GM18909 (cell line): ENCODE data around the gene RASSF3.
"Not testable (repeated sequence)": the region's sequence is repeated elsewhere in the genome, so short reads cannot be mapped to it uniquely, and the experiment has no call there.

Source experiments
- ATAC-seq: cut with Tn5 transposase; IDR thresholded peaks from one replicate; pipeline ENCODE4 v1.9.1; 2021; ENCODE audit warnings: mild to moderate bottlenecking; ENCODE audit not compliant: unreplicated experiment, poor library complexity

RASSF3 gene

DNA sequence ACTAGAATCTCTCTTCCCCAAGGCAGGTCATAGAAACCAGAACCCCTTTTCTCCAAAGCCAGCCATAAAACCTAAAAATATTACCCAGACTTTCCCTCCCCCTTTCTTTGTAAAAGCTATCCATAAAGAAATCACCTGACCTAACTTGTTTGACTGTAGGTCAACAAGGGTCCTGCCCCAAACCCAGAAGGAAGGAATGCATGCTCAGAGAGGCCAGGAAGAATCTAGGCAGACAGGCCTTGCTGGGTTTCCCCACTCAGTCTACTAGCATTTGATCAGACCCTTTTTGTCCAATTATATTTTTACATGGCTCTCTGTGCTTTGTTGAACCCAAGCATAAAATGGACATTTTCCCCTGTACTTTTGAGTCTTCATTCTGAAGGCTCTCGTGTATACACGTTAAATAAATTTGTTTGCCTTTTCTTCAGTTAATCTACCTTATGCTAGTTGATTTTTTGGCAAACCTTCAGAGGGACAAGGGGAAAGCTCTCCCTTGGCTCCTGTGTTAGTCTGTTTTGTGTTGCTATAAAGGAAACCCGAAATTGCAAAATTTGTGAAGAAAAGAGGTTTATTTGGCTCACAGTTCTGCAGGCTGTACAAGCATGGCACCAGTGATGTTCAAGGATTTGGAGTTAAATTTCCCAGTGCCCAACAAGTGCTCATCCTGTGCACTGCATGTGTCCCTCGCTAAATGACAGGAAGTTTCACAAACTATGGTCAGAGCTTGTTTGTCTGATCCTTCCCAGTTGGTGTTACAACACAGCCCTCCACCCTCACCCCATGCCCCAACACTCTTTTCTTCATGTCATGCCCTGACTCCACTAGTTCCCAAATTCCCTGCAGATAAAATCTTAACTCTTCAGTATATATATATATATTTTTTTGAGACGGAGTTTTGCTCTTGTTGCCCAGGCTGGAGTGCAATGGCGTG, 14.2 kb upstream of the RASSF3 start:
- ATAC-seq = no peak

DNA sequence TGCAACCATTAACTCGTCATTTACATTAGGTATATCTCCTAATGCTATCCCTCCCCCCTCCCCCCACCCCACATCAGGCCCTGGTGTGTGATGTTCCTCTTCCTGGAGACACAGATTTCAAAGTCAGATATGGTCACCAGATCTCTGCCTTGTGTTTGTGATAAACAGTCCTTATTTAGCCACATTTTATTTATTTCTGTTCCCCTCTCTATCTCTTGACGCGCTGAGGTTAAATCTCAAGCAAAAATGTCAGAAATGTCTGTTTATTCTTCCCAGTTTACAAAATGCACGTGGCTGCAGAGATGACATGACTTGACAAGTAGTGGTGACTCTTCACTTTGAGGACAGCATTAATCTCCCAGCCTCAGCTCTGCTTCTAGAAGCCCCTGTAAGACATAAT, 11.5 kb upstream of the RASSF3 start:
- ATAC-seq = no peak

DNA sequence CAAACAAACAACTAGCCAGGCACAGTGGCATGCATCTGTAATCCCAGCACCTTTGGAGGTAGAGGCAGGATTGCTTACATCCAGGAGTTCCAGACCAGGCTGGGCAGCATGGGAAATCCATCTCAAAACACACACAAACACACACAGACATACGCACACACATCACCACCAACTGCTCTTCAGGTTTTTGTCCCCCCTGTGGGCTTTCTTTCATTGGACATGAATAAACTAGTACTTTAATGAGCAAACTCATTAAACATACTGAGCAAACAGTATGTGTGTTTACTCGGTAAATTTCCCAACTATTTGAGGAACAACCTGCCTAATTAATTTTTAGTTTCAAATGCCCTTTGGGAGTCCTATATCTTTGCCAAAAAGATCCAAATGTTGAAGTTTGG, 10.1 kb upstream of the RASSF3 start:
- no peak for ATAC-seq

DNA sequence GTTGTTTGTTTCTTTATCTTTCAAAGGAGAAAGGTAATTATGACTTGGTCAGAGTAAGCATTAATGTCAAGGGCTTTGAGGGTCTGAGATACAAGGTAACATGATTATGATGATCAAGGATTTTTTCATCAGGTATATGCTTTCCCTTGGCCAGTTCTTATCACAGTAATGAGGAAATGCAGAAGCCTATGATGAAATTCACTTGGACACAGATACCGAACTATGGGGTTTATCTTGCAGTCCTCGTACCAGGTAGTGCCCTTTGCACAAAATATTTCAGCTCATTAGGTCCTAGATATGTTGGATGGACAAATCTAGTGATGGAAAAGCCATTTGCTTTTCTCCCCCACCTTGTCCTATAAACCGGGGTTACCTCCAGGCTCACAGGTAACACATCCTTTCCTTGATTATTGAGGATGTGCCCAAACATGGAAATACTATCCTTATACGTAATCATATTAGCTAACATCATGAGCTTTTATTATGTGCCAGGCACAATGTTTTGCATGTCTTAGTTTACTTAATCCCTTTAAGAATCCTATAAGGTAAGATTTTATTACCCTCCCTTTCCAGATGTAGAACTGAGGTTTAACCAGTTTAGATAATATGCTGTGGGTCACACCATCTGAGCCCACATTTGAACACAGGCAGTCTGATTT, 7.0 kb upstream of the RASSF3 start:
- ATAC-seq = no peak

DNA sequence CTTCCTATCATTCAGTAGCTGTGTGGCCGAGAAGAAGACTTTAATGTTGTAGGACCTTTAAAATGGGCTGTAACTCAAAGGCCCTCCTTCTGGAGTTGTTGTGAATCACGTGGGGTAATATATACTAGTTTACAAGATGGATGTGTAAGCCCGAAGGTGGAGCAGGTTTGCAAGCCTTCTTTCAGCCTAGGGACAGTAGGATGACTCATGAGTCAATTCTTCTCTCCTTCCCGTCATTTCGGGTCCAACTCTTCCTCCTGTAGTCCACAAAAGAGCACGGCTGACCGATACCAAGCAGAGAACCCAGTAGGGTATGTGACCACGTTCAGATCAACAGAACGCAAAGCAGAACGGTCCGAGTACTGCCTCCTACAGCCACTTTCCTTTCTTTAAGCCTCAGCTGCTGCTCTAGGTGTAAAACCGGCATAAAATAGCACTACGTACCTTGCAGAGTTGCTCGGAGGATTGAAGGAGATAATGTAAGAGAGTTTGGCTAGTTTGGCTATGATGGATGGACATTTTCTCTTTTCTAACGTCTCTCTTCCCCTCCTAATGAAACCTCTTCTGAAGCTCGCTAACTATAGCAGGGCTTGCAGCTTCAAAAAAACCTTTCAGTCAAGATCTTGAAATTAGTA, 1.3 kb upstream of the RASSF3 start:
- ATAC-seq = peak; percentile 32

DNA sequence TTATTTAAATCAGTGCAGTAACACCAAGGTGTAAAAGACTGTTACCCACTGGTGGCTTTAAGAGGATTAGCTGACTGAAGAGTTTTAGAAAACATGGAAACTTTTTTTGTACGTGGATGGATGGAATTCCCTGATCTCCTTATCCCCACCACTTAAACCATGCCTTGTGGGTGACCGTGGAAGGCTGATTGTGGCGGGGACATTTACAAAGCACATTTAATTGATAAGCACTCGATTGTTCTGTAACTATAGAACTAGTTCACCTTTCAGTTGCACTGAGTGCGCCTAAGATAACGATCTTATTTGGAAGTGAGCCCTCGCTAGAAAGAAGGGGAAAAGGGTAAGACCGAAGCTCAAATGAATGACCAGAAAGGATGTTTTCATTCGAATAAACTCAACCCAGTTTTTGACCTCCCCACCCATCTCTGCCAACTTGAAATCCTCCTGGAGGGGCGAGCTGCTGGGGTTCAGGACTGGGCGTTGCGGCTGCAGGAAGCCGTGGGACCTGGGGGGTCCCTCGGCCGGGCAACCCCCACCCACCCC, 688 bp upstream of the RASSF3 start:
- ATAC-seq = no peak

DNA sequence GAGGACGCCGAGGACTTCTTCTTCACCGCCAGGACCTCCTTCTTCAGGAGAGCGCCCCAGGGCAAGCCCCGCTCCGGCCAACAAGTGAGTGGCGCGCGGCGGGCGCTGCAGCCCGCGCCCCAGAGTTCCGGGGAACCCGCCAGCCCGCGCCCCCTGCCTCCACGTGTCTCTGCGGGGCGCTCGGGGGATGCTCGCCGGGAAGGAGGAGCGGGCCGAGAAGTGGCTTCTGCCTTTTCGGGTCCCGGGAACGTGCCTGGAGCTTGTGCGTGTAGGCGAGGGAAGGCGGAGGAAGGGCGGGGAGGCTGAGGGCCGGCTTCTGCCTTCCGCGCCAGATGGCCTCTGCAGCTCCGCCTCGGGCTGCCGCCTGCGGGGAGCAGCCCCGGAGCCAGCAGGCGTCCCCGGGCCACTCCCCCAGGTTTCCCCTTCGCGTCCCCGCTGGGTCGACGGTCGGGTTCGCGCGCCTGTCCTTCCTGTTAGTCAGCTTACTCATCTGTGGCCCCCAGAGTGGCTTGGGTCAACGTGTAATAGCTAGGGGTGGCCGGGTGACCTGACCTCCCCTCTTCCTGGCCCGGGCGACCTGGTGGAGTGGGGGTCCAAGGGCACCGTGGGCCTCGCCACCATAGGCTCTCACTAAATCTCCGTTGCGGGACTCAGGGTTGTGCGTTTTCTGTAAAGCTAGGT, 505 bp downstream of the RASSF3 start:
- peak; percentile 49 for ATAC-seq

DNA sequence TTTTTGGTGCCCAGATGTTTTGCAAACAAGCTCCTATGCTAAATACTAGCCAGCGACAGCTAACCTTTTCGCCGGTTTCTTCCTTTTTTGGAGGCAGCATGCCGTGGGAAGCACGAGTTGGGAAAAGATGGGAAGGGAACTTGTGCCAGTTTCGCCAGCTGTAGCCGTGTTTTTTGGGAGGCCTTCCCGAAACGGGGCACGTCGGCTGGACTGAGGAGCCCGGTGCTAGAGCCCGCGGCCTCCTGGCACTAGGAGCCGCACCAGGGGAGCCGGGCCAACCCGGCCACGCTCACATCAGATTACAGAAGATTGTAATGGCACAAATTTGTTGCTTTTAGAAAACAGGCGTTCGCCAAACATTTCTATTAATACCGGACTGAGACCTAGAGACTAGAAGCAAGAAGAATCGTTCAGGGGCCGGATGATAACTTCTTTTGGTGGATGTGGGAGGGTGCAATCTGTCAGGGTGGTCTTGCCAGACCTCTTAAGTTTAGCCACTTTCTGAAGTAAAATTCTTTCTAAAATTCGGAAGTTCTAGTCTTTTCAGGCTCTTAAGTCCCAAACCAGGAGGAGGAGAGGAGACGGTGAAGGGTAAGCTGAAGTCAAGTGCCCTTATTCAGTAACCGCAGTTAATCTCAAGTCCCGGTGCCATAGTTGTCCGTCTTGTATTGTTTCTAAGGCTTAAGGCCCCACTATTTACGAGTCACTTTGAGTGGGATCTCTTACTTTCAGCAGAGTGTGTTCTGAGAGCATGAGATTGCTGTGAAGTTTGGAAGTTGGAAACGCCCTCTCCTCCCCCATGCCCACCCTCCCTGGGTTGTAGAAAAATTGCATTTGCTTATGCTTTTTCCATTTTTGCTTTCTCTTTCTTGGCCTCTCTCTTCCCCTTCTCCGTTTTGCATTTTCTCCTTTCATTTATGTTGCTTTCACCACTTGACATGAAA, 1.3 kb downstream of the RASSF3 start:
- no peak for ATAC-seq

DNA sequence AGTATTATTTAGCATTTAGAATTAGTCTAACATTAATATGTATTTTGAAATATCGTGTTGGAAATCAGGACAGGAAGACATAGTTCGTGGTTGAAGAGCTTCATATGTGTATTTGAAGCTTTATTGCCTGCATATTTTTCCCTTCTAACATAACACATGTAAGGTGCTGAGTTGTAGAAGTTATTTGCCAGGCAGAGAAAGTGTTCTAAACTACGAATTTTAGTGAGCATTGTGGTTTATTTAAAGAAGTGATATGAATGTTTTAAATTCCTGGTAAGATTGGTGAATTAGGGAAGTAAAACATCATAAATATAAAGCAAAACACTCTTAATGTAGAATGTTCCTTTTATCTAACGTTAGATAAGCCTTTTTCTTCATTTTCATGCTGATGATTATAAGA, 2.5 kb downstream of the RASSF3 start:
- ATAC-seq = no peak

DNA sequence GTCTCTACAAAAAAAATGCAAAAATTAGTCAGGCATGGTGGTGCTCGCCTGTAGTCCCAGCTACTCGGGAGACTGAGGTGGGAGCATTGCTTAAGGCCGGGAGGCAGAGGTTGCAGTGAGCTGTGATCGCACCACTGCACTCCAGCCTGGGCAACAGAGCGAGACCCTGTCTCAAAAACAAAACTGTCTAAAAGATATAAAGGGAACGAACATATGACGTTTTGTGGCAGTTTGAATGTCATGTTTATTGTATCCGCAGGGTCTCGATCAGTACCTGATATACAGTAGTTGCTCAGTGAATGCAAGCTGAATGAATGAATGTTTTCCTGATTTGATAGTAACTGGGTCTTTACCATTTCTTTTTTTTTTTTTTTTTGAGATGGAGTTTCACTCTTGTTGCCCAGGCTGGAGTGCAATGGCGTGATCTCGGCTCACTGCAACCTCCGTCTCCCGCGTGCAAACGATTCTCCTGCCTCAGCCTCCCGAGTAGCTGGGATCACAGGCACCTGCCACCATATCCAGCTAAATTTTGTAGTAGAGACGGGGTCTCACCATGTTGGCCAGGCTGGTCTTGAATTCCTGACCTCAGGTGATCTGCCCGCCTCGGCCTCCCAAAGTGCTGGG, 3.6 kb downstream of the RASSF3 start:
- not testable (repeated sequence) for ATAC-seq

DNA sequence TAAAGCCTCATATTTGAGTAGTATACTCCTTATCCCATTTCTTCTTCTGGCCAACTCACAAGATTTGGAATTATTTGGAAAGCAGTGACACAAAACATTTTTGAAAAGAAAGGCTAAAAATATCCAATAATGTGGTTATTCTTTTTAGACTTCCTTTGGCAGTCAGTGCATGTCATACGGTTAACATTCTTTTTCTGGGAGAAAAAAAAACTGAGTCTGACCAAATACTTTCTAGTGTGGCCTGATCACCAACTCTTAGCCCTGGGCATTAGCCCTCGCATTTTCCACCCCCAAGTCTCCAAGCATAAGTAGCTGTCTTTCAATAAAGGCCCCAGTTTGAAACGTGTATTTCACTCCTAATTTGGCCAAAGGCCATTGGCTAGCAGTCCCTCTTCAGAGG, 5.9 kb downstream of the RASSF3 start:
- ATAC-seq = no peak

DNA sequence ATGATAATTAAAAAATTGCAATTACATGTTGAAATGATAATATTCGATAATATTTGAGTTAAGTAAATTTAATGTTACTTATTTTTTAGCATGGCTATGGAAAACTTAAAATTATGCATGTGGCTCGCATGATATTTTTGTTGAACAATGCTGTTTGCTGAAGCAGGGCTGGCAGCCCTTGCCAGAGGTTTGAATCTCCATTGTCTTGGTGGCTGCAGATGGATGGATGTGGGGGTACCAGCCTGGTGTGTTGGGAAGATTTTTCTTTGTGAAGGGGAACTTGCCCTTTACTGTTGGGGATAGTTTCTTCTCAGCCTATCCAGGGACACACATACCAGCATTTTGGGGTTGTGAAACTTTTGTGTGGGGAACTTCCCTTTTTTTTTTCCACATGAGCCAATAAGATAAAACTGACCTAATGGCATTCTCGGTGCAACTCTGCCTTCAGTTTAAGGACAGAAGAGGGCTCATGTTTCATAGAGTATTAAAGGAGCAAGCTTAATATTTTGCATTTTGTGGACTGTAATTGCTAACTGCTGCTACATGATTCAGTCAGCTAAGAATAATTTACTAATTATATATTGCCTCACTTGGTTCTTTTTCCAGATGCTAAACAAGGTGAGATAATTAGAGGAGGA, 8.8 kb downstream of the RASSF3 start:
- ATAC-seq = peak; percentile 54

DNA sequence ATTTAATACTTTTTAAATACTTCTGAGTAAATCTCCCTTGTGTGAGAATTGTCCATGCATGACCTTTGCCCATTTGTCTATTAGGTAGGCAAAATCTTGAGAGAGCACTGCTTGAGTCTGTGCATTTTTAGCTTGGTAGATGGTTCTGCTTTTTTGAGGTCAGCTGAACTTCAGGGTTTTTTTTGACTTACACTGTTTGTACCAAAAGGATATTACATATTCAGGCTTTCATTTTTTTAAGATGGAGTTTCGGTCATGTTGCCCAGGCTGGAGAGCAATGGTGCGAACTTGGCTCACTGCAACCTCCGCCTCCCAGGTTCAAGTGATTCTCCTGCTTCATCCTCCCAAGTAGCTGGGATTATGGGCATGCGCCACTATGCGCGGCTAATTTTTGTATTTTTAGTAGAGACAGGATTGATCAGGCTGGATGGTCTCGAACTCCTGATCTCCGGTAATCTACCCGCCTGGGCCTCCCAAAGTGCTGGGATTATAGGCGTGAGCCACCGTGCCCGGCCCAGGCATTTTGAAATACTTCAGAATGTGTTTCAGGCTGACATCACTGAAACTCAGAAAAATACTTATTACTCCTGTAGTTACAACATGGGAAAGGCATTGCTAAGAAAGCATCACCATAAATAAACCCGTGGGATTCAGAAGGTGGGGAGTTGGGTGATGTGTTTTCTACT, 11.1 kb downstream of the RASSF3 start:
- ATAC-seq = peak; percentile 82

DNA sequence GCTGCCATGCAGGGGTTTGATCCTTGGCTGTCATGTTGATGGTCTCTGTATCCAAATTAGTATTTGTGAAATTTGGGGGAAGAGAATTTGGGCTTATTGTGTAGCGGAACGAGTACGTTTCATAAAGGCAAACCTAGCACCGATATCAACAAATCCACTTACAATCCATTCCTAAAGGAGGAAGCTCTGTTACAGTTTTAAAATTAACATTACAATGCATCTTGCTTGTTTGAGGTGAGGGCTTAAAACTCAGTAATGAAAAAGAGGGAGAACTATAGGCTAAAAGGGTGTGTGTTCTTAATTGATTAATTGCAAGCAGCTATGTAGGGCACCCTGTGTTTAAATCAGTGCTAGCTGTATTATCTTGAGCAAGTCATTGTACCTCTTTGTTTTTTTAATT, 13.7 kb downstream of the RASSF3 start:
- no peak for ATAC-seq

DNA sequence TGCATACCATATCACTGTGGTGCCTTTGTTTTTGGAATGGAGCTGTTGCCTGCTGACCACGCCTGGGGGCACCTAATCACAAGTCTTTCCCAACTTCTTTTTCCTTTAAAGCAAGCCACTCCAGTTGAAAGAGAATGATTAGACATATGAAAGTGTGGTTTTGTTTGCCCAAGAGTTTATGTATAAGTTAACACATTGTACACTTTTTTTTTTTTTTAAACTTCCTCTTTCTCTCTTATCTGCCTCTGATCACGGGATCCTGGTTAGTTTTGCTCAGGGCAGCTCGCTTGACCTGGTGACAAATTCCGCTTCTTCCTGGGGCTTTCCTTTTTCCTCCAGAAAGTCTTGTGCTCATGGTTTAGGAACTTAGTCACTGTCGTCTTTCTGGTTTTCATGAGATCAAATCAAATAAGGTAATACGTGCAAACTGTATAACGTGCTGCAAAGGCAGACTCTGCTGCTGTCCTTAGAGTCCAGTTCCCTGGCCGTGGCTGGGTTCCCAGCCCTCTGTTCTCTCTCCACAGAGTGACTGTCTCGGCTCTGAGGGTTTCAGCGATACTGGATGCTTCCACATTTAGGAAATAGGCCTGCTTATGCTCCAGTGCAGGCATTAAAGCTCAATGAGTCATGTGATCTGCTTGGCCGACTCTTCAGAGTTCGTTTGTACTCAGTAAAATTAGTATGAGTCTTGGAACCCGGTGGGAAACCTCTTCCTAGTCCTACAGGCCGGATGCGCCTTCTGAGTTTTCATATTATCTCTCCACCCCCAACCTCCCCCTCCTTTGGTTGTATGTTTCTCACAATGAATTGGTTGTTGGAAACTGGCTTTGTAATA, 15.2 kb downstream of the RASSF3 start:
- ATAC-seq = peak; percentile 50

DNA sequence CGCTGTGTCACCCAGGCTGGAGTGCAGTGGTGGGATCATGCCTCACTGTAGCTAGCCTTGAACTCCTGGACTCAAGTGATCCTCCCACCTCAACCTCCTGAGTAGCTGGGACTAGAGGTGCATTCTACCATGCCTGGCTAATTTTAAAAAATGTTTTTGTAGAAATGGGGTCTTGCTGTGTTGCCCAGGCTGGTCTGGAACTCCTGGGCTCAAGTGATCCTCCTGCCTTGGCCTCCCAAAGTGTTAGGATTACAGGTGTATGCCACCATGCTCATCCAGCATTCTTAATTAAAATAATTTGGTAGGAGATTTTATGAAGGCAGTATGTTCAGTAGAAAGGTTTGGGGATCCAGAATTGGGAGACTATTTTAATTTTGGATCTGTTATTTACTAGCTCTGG, 16.3 kb downstream of the RASSF3 start:
- ATAC-seq = not testable (repeated sequence)

DNA sequence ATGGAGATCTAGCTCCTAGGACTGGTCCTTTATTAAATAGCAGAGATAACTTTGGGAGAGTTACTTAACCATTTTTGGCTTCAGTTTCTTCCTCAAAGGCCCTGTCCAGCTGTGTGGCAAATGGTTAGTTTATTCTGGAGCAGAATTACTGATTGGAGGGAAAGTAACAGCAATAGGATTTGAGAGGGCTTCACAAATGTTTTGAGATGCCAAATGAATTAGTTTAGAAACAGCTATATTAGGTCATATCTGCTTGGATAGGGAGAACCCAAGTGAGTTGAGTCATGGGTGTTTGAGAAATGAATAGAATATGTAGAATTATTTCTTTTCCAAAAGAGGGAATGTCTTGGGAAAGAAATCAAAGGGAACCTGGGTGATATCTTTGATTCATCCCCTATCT, 17.5 kb downstream of the RASSF3 start:
- ATAC-seq = no peak
